HG03469 (cell line): ENCODE data around the gene SUSD2.
"Not testable (repeated sequence)": the region's sequence is repeated elsewhere in the genome, so short reads cannot be mapped to it uniquely, and the experiment has no call there.

Source experiments
- ATAC-seq: cut with Tn5 transposase; IDR thresholded peaks from one replicate; pipeline ENCODE4 v1.9.1; 2021; ENCODE audit warnings: mild to moderate bottlenecking, moderate library complexity, moderate number of reproducible peaks; ENCODE audit not compliant: unreplicated experiment

The SUSD2 gene

DNA sequence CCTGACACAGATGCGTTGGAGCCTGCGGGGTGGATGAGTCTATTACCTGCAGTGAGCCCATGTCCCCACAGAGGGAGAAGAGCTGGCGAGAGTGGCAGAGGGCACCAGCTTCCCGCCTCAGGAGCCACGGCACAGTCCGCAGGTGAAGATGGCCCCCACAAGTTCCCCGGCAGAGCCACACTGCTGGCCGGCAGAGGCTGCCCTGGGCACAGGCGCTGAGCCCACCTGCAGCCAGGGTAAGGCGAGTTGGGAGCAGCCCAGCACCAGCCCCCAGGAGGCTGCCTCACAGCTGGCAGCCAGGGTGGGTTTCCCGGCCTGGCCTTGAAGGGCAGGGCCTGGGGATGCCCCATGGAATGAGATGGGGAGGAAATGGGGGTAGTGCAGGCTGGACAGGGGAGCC is 5.2 kb upstream of the SUSD2 start:
- no peak for ATAC-seq

DNA sequence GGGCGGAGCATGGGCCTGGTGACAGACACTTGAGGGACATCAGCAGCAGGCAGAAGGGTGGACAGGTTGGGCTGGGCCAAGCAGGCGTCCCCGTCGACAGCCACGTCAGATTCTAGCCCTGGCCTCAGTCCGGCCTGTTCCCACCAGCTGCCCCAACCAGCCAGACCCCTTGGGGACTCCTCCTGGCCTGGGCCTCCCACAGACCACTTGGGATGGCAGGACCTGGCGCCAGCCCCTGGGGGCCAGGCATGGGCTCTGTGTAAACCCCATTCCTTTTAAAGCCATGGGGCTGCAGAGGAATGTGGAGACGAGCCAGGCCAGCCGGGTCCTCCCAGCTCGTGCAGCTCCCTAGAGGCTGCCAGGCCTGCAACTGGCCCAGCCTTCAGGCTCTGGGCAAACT is 4.7 kb upstream of the SUSD2 start:
- ATAC-seq = no peak

DNA sequence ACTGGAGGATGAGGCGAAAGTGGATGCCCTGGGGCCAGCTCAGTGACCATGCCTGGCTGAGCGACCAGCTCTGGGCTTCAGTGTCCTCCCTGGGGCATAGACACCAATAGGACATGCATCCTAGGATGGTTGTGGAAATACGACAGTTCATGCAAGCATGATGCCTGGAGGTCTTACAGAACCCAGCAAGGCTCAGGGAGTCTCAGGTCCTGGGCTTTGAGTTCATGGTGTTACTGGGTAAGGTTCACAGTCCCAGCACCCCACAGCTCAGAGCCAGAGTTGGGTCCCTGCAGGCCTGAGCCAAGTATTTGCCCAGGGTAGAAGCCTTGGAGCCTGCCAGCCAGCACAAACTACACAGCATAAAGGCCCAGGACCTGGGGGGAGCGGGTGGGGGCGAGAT is 4.2 kb upstream of the SUSD2 start:
- no peak for ATAC-seq

DNA sequence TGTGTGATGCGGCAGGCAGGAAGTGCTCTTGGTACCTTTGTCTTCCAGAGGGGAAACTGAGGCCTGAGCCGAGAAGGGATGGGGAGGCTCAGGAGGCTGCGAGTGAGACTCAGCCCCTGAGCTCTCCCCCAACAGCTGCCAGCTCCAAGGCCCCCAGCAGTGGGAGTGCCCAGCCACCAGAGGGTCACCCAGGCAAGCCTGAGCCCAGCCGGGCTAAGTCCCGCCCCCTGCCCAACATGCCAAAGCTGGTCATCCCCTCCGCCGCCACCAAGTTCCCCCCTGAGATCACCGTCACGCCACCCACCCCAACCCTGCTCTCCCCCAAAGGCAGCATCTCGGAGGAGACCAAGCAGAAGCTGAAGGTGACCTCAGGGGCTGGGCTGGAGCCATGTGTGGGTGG is 3.8 kb upstream of the SUSD2 start:
- ATAC-seq = no peak

DNA sequence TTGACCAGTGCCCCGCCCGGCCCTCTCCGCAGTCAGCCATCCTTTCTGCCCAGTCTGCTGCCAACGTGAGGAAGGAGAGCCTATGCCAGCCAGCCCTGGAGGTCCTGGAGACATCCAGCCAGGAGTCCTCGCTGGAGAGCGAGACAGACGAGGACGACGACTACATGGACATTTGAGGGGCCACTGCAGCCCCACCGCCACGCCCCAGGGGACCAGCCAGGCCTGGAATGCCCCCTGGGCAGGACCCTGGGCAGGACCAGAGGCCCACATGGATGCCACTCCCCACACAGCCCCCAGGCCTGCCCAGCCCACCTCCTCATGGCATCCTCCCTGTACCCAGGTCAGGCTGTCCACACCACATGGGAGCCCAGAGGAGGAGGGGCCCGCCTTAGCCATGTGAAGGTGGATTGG is 3.3 kb upstream of the SUSD2 start:
- ATAC-seq = no peak

DNA sequence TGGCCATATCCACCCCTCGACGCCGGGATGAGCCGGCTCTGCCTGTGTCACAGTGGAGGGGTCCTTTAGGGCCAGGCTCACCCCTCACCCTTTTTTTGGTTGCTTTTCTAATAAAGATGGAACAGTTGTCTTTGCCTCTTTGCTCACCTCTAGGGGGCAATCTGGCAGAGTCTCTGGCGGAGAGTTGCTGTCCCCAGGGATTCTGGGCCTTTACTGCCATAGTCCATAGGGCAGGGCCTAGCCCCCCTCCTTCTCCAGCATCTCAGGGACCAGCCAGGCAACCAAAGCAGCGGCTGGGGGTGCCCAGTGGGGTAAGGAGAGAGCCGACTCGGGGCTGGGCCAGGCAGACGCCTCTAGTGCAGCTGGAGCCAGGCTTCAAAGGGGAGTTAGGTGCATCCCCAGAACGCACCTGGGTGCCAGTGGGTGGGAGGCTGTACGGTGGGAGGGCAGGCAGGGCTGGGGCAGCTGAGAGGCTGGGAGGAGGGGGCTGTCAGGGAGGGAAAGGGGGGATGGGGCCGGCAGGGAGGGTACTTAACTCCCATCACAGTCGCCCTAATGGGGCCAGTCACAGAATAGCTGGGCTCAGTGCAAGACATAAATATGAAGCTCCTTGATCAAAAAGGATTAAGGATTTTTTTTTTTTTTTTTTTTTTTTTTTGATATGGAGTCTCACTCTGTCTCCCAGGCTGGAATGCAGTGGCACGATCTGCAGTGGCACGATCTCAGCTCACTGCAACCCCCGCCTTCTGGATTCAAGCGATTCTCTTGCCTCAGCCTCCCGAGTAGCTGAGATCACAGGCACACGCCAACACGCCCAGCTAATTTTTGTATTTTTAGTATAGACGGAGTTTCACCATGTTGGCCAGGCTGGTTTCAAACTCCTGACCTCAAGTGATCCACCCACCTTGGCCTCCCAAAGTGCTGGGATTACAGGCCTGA is 2.5 kb upstream of the SUSD2 start:
- ATAC-seq = no peak

- ATAC-seq = no peak
These were observed 1.6 kb upstream of the SUSD2 start for GRCh38 chr22:24179478-24180210.

DNA sequence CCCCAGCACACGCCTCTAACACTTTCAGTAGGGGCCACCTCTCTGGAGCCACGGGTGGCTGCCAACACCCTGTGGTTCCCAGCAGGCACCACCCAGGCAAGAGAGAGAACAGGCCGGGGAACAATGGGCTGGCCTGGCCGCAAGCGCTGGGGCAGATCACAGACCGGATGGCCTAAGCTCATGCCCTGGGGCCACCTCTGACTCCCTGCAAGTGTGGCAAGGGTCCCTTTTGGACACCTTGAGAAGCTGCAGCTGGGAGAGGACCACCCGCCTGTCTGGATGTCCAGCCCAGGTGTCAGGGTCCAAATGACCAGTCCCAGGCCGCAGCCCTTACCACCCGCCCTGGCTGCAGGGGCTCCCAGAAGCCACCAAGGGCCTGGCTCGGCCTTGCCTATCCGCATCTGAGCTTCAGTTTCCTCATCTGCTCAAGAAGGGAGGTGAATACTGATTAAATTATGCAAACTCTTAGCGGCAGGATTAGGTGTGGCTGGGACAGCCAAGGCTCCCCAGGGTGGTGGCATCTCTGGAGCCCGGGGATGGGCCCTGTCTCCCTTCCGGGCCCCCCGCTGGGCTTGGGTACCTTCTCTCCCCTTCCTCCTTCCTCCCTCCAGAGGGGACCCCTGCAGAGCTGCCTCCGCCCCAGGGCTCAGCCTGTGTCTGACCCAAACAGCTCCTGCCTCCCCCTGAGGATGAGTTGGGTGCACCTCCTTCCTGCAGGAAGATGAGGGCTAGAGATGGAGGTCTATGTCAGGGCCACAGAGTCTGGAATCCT is 785 bp upstream of the SUSD2 start:
- no peak for ATAC-seq

DNA sequence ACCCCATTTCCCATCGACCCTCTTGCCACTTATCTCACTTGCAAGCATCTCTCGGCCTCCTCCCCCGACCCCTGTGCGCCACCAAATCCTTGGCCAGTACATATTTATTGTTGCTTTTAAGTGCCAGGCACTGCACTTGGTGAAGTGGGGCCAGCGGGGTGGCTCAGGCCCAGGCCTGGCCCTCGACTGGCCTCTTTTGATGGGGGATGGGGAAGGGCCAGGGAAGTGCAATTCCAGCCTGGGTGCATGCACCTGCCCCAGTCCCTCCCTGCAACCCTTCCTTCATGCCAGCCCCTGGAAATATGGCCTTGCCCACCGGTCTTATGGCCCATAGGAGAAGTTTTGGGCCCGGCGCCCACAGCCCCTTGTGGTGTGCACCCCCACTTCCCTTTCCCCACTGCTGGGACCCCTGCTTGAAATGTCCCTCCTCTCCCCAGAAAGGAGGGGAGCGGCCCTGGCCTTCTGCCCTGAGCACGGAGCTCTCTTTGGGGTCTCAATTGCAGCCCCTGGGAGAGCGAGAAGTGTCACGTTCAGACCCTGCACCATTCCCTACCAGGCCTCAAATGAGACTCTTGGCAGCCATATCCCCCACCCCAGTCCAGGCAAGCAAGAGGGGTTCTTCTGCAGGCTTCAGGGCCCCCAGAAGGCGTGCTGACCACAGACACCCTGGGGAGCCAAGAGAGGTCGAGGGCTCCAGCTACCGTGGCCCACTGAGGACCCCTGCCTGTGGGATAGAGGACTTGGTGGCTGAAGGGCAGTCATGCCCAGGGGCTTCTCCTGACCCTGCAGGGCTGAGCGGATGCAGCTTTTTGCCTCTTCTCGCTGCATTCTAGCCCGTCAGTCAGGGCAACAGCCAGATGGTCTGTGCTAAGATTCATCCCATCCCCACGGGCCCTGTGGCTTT is 961 bp downstream of the SUSD2 start:
- ATAC-seq = no peak

DNA sequence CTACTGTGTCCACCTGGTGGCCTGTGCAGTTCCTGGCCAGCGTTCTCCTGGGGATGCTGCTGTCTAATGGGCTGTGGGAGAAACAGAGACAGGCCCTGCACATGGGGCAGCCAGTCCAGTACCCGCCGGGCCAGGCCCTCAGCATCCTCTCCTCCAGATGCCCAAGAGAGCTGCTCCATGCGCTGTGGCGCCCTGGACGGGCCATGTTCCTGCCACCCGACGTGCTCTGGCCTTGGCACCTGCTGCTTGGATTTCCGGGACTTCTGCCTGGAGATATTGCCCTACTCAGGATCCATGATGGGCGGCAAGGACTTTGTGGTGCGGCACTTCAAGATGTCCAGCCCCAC is 1.6 kb downstream of the SUSD2 start:
- ATAC-seq = not testable (repeated sequence)

- no peak for ATAC-seq
These were observed 2.2 kb downstream of the SUSD2 start for GRCh38 chr22:24183321-24184031.

DNA sequence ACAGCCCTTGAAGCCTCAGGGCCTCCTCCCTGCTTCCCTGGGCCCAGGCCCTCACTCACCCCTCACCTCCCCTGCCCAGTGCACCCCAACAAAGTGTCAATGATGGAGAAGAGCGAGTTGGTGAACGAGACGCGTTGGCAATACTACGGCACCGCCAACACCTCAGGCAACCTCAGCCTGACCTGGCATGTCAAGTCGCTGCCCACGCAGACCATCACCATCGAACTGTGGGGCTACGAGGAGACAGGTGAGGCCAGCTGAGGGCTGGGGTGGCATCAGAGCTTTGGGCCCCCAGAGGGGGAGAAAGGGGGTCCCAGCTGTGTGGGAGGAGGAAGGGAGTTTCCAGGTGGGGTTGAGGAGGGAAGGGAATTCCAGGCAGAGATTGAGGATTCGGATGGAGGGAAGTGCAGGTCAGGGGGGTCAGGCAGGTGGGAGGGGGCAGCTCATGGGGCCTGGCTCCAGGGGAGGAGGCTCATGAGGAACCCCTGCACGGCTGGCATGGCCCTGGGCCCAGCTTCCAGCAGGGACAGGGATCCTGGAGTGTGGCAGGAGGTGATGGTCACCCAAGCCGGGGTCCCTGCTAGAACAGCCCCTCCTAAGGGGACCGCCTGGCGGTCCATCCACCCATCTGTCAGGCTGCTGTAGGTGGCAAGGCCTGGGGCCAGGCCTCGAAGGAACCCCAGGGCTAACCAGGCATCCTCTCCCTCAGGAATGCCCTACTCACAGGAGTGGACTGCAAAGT is 2.9 kb downstream of the SUSD2 start:
- ATAC-seq = no peak

DNA sequence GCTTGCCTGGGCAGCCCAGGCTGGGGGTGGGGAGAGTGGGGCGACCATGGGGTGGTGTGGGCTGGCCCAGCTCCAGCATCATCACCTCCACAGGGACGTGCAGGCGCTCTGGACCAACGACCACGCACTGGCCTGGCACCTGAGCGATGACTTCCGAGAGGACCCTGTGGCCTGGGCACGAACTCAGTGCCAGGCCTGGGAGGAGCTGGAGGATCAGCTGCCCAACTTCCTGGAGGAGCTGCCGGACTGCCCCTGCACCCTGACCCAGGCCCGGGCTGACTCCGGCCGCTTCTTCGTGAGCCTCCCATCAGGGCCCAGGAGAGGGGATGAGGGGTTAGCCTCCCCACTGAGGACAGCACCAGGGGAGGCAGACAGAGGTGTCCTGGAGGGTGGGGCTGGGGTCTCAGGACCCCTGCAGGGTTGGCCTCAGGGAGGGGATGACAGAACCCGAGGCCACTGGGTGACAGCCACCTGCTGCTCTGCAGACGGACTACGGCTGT is 3.8 kb downstream of the SUSD2 start:
- ATAC-seq = no peak

DNA sequence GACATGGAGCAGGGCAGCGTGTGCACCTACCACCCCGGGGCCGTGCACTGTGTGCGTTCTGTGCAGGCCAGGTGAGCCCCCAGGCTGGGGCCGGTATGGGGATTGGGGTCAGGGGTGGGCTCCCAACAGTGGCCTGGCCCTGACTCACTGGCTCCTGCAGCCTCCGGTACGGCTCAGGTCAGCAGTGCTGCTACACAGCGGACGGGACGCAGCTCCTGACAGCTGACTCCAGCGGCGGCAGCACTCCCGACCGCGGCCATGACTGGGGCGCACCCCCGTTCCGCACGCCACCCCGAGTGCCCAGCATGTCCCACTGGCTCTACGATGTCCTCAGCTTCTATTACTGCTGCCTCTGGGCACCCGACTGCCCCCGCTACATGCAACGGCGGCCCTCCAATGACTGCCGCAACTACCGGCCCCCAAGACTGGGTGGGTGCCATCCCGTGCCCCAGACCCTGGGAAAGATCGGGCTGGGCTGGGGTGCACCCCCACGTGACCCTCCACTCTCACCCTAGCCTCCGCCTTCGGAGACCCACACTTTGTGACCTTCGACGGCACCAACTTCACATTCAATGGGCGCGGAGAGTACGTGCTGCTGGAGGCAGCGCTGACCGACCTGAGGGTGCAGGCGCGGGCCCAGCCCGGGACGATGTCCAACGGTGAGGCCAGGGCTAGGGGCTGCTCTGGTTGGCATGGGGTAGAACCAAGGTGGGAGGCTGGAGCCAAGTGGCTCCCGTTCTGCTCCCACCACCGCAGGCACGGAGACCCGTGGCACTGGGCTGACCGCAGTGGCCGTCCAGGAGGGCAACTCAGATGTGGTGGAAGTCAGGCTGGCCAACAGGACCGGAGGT is 4.4 kb downstream of the SUSD2 start:
- no peak for ATAC-seq

DNA sequence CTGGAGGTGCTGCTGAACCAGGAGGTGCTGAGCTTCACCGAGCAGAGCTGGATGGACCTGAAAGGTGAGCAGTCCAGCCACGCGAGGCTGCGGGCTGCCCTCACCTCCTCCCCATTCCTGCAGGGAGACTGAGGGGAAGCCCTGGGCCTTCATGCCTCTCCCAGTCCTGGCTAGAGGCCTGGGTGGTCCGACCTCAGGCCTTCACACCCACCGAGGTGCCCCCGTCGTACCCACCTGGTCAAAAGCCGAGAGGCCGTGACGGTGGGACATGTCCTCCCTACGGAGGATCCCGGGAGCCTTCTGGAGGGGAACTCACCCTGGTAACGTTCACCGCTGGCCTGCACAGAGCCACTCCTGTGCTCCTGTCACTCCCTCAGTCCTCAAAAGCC is 5.1 kb downstream of the SUSD2 start:
- no peak for ATAC-seq

GRCh38 chr22:24186892-24187670 is 5.8 kb downstream of the SUSD2 start:
- no peak for ATAC-seq
